K562 (cell line): ENCODE data around the gene EMX1.
A peak's percentile ranks its signal among the peaks of the same experiment; 100 is the strongest.

Experiments used
- HDAC8 ChIP-seq: fragments of 450-650 bp; IDR thresholded peaks from 2 replicates; pipeline ENCODE4 v1.6.1; 2016; ENCODE audit warnings: mild to moderate bottlenecking, missing genetic modification characterization, moderate library complexity, missing compliant biosample characterization
- NRF1 ChIP-seq, 2 experiments: fragments of 450-650 bp; IDR thresholded peaks in 1 of 2; conservative IDR thresholded peaks in 1 of 2; 2 replicates each; pipeline ENCODE4 v1.6.1; 2014; ENCODE audit warnings: mild to moderate bottlenecking in 2 of 2
- SOX6 ChIP-seq: fragments of 450-650 bp; IDR thresholded peaks from 2 replicates; pipeline ENCODE4 v1.6.1; 2014; ENCODE audit warnings: mild to moderate bottlenecking
- ZKSCAN8 ChIP-seq: fragments of 200-800 bp; sonication (Bioruptor generic); IDR thresholded peaks from 2 replicates; pipeline ENCODE4 v1.6.1; 2016; ENCODE audit warnings: missing genetic modification characterization, missing compliant biosample characterization
- ZNF507 ChIP-seq: conservative IDR thresholded peaks from 2 replicates; pipeline ENCODE4 v1.6.1; 2017; ENCODE audit warnings: missing genetic modification characterization, missing compliant biosample characterization
- TF ChIP-seq, protein P1 (sequence below), 2 experiments: fragments of 450-650 bp; formaldehyde crosslinking in 1 of 2; IDR thresholded peaks; 2 replicates each; pipeline versions ENCODE4 v1.4.0 to v1.6.1; 2014 to 2020; ENCODE audit warnings: mild to moderate bottlenecking in 2 of 2, borderline replicate concordance in 1 of 2, low read depth in 1 of 2

DNA sequence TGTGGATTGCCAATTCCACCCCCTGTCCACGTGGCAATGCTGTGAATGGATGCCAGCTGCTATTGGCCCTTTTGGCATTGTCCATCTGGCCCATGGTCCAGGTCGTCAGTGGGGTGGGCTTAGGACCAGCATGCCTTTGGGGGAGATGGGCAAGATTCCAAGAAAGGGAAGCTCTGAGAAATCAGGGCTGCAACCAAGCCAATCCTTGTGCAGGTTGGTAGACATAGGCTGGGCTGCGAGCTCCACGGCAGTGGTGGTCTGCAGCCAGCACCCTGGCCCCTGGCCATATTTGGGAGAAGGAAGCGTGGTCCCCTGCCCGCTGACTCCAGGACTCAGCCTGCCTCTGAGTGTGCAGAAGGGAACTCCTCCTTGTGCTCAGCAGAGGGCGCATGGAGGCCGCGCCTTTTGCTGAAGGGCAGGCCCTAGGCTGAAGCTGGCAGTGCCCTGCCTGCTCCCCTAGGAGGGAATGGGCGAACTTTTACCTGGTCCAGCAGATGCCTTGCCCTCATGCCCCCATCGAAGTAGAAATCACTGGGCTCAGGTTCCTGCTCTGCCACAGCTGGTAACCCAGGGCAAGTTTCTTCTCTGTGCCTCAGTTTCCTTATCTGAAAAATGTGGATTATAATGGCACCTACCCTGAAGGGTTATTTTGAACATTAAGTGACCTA, 24.7 kb upstream of the EMX1 start:
- no peak for TF ChIP-seq NRF1 (conservative IDR thresholded peaks at IDR 0.05 in 1 of 2, IDR thresholded peaks at IDR 0.05 in 1 of 2)
- TF ChIP-seq ZKSCAN8 (CRISPR knock-in tag): no peak
- TF ChIP-seq HDAC8 (tag): no peak
- TF ChIP-seq, protein P1, sequence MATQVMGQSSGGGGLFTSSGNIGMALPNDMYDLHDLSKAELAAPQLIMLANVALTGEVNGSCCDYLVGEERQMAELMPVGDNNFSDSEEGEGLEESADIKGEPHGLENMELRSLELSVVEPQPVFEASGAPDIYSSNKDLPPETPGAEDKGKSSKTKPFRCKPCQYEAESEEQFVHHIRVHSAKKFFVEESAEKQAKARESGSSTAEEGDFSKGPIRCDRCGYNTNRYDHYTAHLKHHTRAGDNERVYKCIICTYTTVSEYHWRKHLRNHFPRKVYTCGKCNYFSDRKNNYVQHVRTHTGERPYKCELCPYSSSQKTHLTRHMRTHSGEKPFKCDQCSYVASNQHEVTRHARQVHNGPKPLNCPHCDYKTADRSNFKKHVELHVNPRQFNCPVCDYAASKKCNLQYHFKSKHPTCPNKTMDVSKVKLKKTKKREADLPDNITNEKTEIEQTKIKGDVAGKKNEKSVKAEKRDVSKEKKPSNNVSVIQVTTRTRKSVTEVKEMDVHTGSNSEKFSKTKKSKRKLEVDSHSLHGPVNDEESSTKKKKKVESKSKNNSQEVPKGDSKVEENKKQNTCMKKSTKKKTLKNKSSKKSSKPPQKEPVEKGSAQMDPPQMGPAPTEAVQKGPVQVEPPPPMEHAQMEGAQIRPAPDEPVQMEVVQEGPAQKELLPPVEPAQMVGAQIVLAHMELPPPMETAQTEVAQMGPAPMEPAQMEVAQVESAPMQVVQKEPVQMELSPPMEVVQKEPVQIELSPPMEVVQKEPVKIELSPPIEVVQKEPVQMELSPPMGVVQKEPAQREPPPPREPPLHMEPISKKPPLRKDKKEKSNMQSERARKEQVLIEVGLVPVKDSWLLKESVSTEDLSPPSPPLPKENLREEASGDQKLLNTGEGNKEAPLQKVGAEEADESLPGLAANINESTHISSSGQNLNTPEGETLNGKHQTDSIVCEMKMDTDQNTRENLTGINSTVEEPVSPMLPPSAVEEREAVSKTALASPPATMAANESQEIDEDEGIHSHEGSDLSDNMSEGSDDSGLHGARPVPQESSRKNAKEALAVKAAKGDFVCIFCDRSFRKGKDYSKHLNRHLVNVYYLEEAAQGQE (IDR thresholded peaks at IDR 0.05; ENCODE audit: borderline replicate concordance): peak; percentile 42; the same call in 1 of the 2 replicates
- TF ChIP-seq, protein P1 (CRISPR knock-in tag; IDR thresholded peaks at IDR 0.05; ENCODE audit: low read depth): no peak
- no peak for TF ChIP-seq ZNF507
- TF ChIP-seq SOX6: no peak
